Measurements from ENCODE around the gene TGM6. TPM values are rescaled to one million over a fixed set of nuclear protein-coding genes. Genes with fewer than 3 reads are reported as not detected.

TGM6 gene
- total and polyA plus RNA-seq, 4 donors, result not detected

DNA sequence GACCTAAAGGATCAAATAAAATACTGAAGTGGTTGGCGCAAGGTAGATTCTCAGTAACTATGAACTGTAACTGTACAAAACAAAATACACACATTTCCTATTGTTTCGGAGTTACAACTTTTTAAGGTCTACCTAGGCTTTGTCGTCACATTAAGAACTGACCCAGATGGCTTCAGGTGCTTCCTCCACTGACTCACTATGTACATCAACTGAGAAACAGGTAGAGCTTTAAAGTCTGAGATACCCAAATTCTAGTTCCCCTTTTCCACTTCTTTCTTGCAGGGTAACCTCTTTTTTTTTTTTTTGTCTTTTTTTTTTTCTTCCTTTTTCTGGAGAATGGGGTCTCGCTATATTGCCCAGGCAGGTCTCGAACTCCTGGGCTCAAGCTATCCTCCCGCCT is 84.4 kb downstream of the TGM6 start:
- Histone ChIP-seq H3K27ac (ENCODE audit: low read depth in 1 of 2, low read length in 1 of 2) (no peak overlapping the region), H3K36me3 (ENCODE audit: control insufficient read depth in 4 of 4, insufficient read depth in 4 of 4, low read length in 4 of 4) (peaks cover 47 to 50% (median 49%) of the 10 kb centered on the region in 4 donors), H3K9me3 (ENCODE audit: control insufficient read depth in 4 of 4, insufficient read depth in 3 of 4, low read length in 3 of 4) (no peaks in the 10 kb centered on the region), H3K4me3 (no peak overlapping the region), H3K9ac (ENCODE audit: insufficient read depth in 1 of 2, low read length in 2 of 2) (no peak overlapping the region), H3K27me3 (ENCODE audit: control insufficient read depth in 3 of 3, insufficient read depth in 3 of 3, low read length in 2 of 3) (no peaks in the 10 kb centered on the region), H3K4me1 (ENCODE audit: control insufficient read depth in 5 of 5, insufficient read depth in 5 of 5, low read length in 5 of 5) (peaks cover 5 to 19% (median 6%) of the 10 kb centered on the region in 5 donors)
- TF ChIP-seq, protein P1, sequence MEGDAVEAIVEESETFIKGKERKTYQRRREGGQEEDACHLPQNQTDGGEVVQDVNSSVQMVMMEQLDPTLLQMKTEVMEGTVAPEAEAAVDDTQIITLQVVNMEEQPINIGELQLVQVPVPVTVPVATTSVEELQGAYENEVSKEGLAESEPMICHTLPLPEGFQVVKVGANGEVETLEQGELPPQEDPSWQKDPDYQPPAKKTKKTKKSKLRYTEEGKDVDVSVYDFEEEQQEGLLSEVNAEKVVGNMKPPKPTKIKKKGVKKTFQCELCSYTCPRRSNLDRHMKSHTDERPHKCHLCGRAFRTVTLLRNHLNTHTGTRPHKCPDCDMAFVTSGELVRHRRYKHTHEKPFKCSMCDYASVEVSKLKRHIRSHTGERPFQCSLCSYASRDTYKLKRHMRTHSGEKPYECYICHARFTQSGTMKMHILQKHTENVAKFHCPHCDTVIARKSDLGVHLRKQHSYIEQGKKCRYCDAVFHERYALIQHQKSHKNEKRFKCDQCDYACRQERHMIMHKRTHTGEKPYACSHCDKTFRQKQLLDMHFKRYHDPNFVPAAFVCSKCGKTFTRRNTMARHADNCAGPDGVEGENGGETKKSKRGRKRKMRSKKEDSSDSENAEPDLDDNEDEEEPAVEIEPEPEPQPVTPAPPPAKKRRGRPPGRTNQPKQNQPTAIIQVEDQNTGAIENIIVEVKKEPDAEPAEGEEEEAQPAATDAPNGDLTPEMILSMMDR (IDR thresholded peaks at IDR 0.05; ENCODE audit: control extremely low read depth, extremely low read depth), result no peak
- no peak for ATAC-seq (ENCODE audit: insufficient read depth, low FRiP score)
- DNase-seq, result no peak
- 91 to 94% methylated on average over 6 of the region's 6 CpGs for WGBS, 2 donors

DNA sequence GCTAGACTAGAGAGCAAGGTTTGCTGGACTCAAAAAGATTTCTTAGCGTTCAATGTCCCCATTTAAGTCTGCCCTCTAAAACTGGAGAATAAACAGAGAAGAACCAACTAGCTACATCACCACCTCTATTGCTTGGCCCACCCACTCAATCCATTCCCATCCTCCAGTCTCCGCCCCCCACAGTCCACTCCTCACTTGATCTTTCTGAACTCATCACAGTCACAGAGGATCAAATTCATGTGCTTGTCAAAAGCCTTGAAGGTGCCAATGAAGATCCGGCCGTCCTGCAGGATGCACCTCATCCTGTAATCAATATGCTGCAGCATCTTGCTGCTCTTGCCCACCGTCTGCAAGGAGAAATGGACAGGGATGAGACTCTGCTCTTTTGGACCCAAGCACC is 86.7 kb downstream of the TGM6 start:
- ATAC-seq (ENCODE audit: insufficient read depth, low FRiP score), result no peak

DNA sequence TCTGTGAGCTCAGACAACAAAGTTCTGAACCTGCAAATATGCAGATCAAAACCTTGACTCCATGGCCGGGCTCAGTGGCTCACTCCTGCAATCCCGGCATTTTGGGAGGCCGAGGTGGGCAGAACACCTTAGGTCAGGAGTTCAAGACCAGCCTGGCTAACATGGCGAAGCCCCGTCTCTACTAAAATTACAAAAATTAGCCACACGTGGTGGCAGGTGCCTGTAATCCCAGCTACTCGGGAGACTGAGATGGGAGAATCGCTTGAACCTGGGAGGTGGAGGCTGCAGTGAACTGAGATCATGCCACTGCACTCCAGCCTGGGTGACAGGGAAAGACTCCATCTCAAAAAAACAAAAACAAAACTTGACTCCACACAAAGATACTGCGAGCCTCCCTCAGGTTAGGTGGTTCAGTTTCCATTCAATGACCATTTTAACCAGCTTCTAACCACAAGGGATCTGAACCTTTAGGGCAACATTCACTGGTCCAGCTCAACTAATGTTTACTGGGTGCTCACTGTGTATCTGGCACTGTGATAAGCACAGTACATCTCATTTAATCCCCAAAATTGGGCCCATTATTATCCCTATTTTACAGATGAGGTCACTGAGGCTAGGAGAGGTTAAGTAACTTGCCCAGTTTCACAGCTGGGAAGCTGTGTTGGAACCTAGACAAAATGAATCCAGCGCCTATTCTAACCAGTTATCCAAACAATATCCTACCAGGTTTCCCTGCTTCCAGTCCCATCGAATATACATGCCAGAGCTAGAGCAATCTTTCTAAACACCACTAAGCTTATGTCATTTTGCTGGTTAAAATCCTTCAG is 88.1 kb downstream of the TGM6 start:
- H3K4me3 ChIP-seq, result no peak overlapping the region
- ATAC-seq (ENCODE audit: insufficient read depth, low FRiP score), result no peak
- peaks cover 5 to 23% (median 6%) of the 10 kb centered on the region in 5 donors for H3K4me1 ChIP-seq (ENCODE audit: control insufficient read depth in 5 of 5, insufficient read depth in 5 of 5, low read length in 5 of 5)
- 77 to 81% methylated on average over 11 of the region's 11 CpGs for WGBS, 2 donors
- DNase-seq, result no peak
- H3K9me3 ChIP-seq (ENCODE audit: control insufficient read depth in 4 of 4, insufficient read depth in 3 of 4, low read length in 3 of 4), result no peaks in the 10 kb centered on the region
- TF ChIP-seq, protein P1 (IDR thresholded peaks at IDR 0.05; ENCODE audit: control extremely low read depth, extremely low read depth), result no peak
- H3K27ac ChIP-seq (ENCODE audit: low read depth in 1 of 2, low read length in 1 of 2), result no peak overlapping the region
- H3K27me3 ChIP-seq (ENCODE audit: control insufficient read depth in 3 of 3, insufficient read depth in 3 of 3, low read length in 2 of 3), result no peaks in the 10 kb centered on the region
- peaks cover 21 to 30% (median 24%) of the 10 kb centered on the region in 4 donors for H3K36me3 ChIP-seq (ENCODE audit: control insufficient read depth in 4 of 4, insufficient read depth in 4 of 4, low read length in 4 of 4)
- H3K9ac ChIP-seq (ENCODE audit: insufficient read depth in 1 of 2, low read length in 2 of 2), result peak overlapping the region; percentile 64 to 98

More for the DNA sequence above, 86.7 kb downstream of the TGM6 start:
- no peak for DNase-seq
- Histone ChIP-seq H3K9me3 (ENCODE audit: control insufficient read depth in 4 of 4, insufficient read depth in 3 of 4, low read length in 3 of 4) (no peaks in the 10 kb centered on the region), H3K4me1 (ENCODE audit: control insufficient read depth in 5 of 5, insufficient read depth in 5 of 5, low read length in 5 of 5) (peaks cover 5 to 23% (median 6%) of the 10 kb centered on the region in 5 donors), H3K27ac (ENCODE audit: low read depth in 1 of 2, low read length in 1 of 2) (no peak overlapping the region), H3K36me3 (ENCODE audit: control insufficient read depth in 4 of 4, insufficient read depth in 4 of 4, low read length in 4 of 4) (peaks cover 35 to 42% (median 37%) of the 10 kb centered on the region in 4 donors), H3K4me3 (no peak overlapping the region), H3K9ac (ENCODE audit: insufficient read depth in 1 of 2, low read length in 2 of 2) (no peak overlapping the region), H3K27me3 (ENCODE audit: control insufficient read depth in 3 of 3, insufficient read depth in 3 of 3, low read length in 2 of 3) (no peaks in the 10 kb centered on the region)
- TF ChIP-seq, protein P1 (IDR thresholded peaks at IDR 0.05; ENCODE audit: control extremely low read depth, extremely low read depth), result no peak
- WGBS, 2 donors, result 89 to 94% methylated on average over 5 of the region's 5 CpGs
